Measurements from ENCODE around the gene FCHSD1.
"Not testable (repeated sequence)": the region's sequence is repeated elsewhere in the genome, so short reads cannot be mapped to it uniquely, and the experiment has no call there.

FCHSD1 gene

DNA sequence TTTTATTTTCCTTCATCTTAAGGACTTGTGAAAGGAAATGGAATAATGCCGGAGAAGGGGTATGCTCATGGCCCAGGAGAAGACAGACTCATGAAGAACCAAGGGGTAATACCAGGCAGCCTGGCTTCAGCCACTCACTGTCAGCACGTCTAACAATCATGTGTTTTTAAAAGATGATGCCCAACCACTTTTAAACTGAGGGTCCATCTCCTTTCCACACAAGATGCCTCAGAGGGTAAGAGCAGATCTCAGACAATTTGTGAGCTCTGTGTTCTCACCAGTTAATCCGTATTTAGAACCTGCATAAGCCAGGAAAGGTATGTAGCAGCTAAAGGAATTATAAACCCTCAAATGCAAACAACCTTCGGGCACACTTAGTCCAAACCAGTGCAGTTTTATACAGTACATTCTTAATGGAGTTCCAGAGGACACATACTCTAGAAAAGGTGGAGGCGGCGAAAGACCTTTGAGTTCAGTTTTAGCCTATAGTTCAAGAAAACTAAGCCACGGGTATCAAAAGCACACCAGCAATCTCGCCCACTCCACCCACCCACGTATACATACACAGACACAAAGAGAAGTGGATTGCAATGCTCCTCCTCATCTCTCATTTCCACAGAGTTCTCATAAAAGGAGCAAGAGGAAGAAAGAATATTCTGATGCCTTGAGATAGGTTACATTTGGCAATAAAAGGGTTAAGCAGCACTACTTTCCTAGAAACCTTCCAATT is 35.1 kb downstream of the FCHSD1 start:
- DNase-seq (ENCODE audit: low spot score), result no peak

DNA sequence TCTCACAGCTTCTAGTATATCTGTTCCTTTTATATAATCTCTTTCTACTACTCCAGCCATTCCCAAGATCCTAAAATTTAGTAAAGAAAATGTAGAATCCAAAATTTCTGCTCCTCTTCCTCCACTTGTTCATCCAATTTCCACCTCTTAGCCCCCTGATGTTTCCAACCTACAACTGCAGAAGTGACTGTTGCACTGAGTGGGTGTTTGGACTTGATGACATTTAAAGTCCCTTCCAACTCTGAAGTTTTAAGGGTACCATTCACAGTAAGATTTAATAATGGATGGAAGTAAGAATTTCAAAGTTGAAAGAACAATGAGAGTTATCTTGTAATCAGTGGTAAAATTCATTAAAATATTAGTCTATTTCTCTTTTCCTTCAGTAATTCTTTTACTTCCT is 37.9 kb downstream of the FCHSD1 start:
- no peak for DNase-seq (ENCODE audit: low spot score)

DNA sequence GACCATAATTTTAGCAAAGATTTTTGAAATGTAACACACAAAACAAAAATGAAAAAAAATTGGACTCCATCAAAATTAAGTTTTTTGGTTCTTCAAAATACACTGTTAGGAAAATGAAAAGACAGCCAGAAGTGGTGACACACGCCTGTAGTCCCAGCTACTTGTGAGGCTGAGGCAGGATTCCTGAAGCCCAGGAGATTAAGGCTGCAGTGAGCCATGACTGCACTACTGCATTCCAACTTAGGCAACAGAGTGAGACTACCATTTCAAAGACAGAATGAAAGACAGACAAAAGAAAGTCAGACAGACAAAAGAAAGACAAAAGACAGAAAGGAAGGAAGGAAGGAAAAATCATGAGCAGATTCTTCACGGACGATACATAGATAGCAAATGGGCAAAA is 39.9 kb downstream of the FCHSD1 start:
- no peak for DNase-seq (ENCODE audit: low spot score)

DNA sequence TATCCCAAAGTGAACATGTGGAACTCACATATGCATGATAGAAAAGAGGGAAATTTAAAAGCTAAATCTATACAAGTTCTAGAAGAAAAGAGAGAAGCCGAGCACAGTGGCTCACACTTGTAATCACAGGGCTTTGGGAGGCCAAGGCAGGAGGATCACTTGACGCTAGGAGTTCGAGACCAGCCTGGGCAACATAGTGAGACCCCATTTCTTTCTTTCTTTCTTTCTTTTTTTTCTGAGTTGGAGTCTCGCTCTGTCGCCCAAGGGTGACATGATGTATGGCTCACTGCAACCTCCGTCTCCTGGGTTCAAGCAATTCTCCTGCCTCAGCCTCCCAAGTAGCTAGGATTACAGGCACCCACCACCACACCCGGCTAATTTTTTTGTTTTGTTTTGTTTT is 41.3 kb downstream of the FCHSD1 start:
- DNase-seq (ENCODE audit: low spot score), result not testable (repeated sequence)

DNA sequence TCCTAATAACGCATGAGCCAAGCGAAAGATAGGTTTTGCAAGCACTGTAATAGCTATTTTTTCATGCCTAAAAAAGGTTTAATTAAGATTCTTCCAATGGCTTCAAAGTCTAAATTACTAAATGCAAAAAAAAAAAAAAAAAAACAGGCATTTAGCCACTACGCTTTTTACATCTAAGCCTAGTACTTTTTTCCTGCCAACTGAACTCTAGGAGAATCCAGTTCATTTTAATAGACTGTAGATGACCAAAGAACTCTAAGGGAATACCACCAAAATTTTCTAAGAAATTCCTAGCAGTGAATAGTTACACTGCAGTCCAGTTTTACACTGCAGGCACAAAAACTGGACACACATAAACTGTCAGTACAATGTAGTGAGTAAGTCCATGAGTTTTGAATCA is 42.2 kb downstream of the FCHSD1 start:
- no peak for DNase-seq (ENCODE audit: low spot score)

GRCh38 chr5:141608557-141608956 is 42.7 kb downstream of the FCHSD1 start:
- DNase-seq (ENCODE audit: low spot score), result no peak

- DNase-seq (ENCODE audit: low spot score), result no peak
These were observed 43.2 kb downstream of the FCHSD1 start for GRCh38 chr5:141608046-141608445.

DNA sequence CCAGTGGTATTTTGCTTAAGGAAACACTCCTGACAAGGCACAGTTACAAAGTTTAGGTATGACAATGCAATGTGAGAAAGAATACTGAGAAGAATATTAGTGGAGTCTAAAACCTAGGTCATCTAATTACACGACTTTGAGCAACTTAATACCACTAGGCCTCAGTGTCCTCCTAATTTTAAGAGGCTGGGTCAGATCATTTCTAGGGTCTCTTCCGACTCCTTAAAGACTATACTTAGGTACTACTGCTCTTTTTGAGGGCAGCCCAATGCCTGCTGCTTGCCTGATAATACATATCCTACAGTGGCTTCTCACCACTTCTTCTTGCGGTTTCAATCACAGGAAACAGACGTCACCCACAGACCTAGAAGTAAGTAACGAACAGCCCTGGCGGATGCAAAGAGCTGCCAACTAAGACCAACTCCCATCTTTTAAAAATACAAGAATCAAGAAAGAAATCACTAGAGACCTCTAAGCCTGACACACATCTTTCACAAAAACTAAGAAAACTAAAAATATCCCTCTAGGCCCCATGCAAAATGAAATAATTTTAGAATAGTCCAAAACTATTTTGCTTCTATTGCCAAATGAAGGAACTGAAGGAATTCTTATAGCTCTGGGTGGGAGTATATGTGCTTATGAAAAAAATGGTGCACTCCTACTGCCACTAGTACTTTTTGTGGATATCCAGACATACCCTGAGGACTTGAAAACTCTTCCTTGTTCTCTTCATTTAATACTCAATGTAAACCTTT is 45.5 kb downstream of the FCHSD1 start:
- no peak for DNase-seq (ENCODE audit: low spot score)

- no peak for DNase-seq (ENCODE audit: low spot score)
These were observed 47.1 kb downstream of the FCHSD1 start for GRCh38 chr5:141603923-141604717.

DNA sequence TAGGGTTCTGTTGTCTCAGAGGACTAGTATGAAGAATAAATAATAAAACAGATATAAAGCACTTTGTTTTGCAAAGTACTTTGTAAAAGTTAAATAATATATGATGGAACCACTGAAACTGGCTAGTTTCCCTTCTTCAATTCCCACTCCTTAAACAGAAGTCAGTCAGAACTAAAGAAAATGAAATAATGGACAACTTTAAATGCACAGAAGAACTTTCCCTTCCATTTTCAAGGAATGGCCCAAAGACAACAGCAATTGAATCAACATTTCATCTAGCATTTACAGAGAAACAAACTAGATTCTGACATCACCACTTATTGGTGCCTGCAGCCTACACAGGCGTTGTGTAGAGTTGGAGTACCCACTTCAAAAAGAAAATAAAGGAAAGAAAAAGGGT is 48.6 kb downstream of the FCHSD1 start:
- no peak for DNase-seq (ENCODE audit: low spot score)

DNA sequence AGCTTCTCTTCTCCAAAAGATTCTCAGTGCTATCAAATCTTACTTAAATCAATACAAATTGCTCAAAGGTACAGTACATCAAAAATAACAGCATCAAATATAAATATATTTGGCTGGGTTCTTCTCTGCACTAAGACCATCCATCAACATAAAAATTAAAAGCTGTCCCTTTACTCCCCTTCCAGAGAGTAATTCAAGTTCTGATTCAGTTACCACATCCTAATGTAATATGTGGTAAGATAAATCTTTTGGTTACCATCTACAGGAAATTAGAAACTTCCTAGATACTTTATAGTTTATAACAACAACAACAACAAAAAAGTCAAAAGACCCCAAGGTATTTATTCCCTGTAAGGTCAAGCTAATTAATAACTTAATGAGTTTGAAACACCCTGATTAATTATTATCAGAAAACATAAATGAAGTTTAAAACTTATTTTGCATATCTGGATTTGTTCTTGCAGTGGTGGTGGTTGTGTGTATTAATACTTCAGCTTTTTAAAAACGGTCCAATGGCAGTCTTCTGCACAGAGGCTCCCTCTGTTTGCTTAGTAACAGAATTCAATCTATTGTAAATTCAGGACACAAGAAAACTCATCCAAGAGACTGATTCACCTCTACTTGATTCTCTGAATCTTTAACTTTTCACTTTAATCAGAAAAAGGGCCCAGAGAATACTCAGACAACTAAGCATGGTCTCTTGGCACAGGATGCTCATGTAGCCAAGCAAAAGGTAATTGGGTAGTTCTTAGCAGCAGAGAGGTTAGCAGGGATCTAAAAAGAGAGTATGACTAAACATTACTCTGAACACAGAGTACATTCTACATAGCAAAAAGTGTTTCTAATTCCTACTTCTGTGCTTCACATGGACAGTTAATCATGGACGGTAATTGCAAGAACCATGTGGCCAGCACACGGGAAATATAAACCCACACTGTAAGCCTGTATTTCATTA is 52.5 kb downstream of the FCHSD1 start:
- DNase-seq (ENCODE audit: low spot score), result no peak

DNA sequence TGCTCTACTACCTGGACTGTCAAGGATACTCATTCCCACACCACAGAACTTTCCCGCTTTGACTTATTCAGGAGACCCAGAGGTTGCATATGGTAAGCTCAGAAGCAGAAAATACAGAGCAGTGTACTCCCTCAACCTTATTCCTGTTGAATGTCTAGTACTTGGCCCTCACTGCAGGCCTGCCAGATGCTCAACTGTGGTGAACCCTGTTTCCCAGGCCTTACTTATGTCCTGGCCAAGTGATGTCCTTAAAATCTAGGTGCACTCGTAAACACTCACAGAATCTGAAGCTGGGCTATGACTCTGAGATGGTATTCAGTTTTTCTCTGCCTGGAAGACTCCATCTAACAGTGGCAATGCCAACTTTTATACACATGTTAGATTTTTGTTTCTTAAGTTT is 53.4 kb downstream of the FCHSD1 start:
- no peak for DNase-seq (ENCODE audit: low spot score)

DNA sequence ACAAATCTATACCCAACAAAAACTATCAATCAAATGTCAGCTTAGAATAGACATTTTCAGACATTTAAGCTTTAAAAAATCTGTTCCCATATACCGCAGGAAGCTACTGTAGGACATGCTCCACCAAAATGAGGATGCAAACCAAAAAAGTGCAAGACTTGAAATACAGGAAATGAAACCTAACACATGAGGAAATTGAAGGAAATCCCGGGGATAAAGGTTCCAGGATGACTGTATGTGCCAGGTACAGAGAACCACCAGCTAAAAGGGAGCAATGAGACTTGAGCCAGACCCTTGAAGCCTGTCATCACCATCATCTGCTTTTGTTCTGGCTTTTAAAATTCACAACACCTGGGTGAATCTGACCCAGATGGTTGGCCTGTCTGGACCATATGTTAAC is 53.8 kb downstream of the FCHSD1 start:
- no peak for DNase-seq (ENCODE audit: low spot score)

- DNase-seq (ENCODE audit: low spot score), result no peak
These were observed 54.4 kb downstream of the FCHSD1 start for GRCh38 chr5:141596867-141597266.

DNA sequence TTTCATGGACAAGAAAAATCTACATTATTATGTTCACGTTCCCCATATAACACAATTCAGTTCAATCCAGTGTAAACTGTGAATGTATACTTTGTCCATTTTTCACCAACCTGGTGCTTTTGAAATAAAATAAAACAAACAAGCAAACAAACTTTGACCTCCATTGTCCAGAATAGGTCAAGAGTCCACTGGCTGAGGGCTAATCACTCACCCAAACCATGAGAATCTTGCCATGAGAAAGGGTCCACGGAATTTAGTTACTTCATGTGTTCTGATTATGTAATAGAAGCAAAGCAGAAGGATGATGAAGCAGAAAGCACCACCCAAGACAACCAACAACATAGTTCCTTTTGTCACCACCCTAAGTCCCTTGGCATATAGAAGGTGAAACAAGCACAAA is 61.1 kb downstream of the FCHSD1 start:
- DNase-seq (ENCODE audit: low spot score), result no peak

Data from ecto neural progenitor cell (in vitro differentiated cells).